ENCODE results near the gene WWP2. TPM values are rescaled to one million over a fixed set of nuclear protein-coding genes. Genes with fewer than 3 reads are reported as not detected.
"Not testable (repeated sequence)": the region's sequence is repeated elsewhere in the genome, so short reads cannot be mapped to it uniquely, and the experiment has no call there.

WWP2 gene
- total RNA-seq, 1 experiment from 2014 or later: 21.5 TPM

GRCh38 chr16:69942099-69942491 is 180.0 kb downstream of the WWP2 start:
- DNase-seq (ENCODE audit: low read depth): no peak

- no peak for DNase-seq (ENCODE audit: low read depth)
Observed at GRCh38 chr16:69942627-69943170, 180.6 kb downstream of the WWP2 start.

- not testable (repeated sequence) for DNase-seq (ENCODE audit: low read depth)
Observed at GRCh38 chr16:69943241-69944036, 181.3 kb downstream of the WWP2 start.

GRCh38 chr16:69950411-69950810 is 188.3 kb downstream of the WWP2 start:
- DNase-seq (ENCODE audit: low read depth): not testable (repeated sequence)

- not testable (repeated sequence) for DNase-seq (ENCODE audit: low read depth)
Observed at GRCh38 chr16:69951017-69951671, 189.0 kb downstream of the WWP2 start, which contains the start of gene CLEC18A. Gene CLEC18A (plus strand): TSS chr16:69951334. CDS start chr16:69951367, 33 bp downstream.

- DNase-seq (ENCODE audit: low read depth): not testable (repeated sequence)
Observed at GRCh38 chr16:69951672-69952031, 189.5 kb downstream of the WWP2 start.

GRCh38 chr16:69952116-69952515 is 190.0 kb downstream of the WWP2 start:
- not testable (repeated sequence) for DNase-seq (ENCODE audit: low read depth)

GRCh38 chr16:69952572-69953355 is 190.6 kb downstream of the WWP2 start:
- DNase-seq (ENCODE audit: low read depth): not testable (repeated sequence)

GRCh38 chr16:69954241-69954640 is 192.1 kb downstream of the WWP2 start:
- DNase-seq (ENCODE audit: low read depth): not testable (repeated sequence)

GRCh38 chr16:69963312-69963711 is 201.2 kb downstream of the WWP2 start:
- DNase-seq (ENCODE audit: low read depth): not testable (repeated sequence)

GRCh38 chr16:69964960-69965660 is 203.0 kb downstream of the WWP2 start:
- DNase-seq (ENCODE audit: low read depth): not testable (repeated sequence)

GRCh38 chr16:69965661-69966054 is 203.5 kb downstream of the WWP2 start:
- DNase-seq (ENCODE audit: low read depth): not testable (repeated sequence)

- not testable (repeated sequence) for DNase-seq (ENCODE audit: low read depth)
Observed at GRCh38 chr16:69967688-69968087, 205.6 kb downstream of the WWP2 start.

- DNase-seq (ENCODE audit: low read depth): not testable (repeated sequence)
Observed at GRCh38 chr16:69968125-69968524, 206.0 kb downstream of the WWP2 start.

- not testable (repeated sequence) for DNase-seq (ENCODE audit: low read depth)
Observed at GRCh38 chr16:69969657-69970056, 207.5 kb downstream of the WWP2 start.

GRCh38 chr16:69972120-69972519 is 210.0 kb downstream of the WWP2 start:
- DNase-seq (ENCODE audit: low read depth): not testable (repeated sequence)

- not testable (repeated sequence) for DNase-seq (ENCODE audit: low read depth)
Observed at GRCh38 chr16:69972935-69973334, 210.8 kb downstream of the WWP2 start.

- not testable (repeated sequence) for DNase-seq (ENCODE audit: low read depth)
Observed at GRCh38 chr16:69985196-69985595, 223.1 kb downstream of the WWP2 start.
